GM12864 (cell line): Measurements from ENCODE around the gene CSNK1E.
A peak's percentile ranks its signal among the peaks of the same experiment; 100 is the strongest.

ENCODE experiments used
- DNase-seq: peaks from one replicate; pipeline ENCODE4 v3.0.0-alpha.2; 2011; ENCODE audit warnings: low read depth
- H3K4me3 ChIP-seq: 2 replicates; pipeline ENCODE4 v1.5.1; 2011; ENCODE audit warnings: mild to moderate bottlenecking, low read depth, low read length, control low read depth
- TF ChIP-seq, protein P1 (sequence below): IDR thresholded peaks from 2 replicates; pipeline ENCODE4 v1.5.1; 2011; ENCODE audit warnings: low read depth, mild to moderate bottlenecking, moderate library complexity, low read length, control low read depth, inconsistent platforms; ENCODE audit errors: missing control alignments

Gene CSNK1E

DNA sequence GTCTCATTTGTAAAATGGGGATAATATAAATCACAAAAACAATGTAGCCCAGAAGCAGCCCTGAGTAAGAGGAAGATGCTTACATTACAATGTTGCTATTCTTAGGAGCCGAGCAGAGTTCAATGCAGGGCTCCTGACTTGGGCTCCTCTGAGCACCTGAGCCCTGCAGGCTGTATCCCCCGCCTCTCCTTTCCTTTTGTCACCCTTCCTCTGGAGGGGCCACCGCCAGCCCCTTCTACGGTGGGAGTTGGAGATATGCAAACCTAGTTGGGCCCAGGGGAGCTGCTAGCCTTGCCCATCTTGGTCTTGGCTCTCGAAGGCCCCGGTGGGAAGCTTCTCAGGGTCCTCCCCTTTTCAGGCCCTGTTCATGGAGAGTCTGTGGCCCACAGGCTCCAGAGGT lies 8.4 kb upstream of the CSNK1E start:
- H3K4me3 ChIP-seq = no peak overlapping the region
- TF ChIP-seq, protein P1, sequence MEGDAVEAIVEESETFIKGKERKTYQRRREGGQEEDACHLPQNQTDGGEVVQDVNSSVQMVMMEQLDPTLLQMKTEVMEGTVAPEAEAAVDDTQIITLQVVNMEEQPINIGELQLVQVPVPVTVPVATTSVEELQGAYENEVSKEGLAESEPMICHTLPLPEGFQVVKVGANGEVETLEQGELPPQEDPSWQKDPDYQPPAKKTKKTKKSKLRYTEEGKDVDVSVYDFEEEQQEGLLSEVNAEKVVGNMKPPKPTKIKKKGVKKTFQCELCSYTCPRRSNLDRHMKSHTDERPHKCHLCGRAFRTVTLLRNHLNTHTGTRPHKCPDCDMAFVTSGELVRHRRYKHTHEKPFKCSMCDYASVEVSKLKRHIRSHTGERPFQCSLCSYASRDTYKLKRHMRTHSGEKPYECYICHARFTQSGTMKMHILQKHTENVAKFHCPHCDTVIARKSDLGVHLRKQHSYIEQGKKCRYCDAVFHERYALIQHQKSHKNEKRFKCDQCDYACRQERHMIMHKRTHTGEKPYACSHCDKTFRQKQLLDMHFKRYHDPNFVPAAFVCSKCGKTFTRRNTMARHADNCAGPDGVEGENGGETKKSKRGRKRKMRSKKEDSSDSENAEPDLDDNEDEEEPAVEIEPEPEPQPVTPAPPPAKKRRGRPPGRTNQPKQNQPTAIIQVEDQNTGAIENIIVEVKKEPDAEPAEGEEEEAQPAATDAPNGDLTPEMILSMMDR = no peak
- no peak for DNase-seq

DNA sequence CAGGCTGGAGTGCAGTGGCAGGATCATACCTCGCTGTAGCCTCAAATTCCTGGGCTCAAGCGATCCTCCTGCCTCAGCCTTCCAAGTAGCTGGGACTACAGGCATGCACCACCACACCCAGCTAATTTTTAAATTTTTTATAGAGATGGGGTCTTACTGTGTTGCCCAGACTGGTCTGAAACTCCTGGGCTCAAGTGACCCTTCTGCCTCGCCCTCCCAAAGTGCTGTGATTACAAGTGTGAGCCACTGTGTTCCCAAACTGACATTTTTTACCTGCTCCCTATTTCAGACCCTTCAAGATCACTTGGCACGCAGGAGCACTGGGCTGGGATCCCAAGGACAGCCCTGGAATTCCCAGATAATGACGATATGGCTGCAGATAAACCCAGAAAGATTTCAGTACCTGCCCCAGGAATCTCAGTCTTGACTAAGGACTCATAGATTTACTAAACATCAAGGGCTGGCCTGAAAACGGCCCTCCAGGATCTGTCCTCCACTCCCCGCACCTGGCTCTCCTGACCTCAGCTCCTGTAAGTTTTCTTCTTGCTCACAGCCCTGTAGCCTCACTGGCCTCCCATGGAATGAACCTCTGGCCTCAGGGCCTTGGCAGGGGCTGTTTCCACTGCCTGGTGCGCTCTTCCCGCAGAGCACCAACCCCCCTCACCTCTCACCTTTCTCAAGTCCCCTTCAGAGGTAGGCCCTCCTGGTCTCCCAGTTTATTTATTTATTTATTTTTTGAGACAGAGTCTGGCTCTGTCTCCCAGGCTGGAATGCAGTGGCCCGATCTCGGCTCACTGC lies 3.6 kb upstream of the CSNK1E start:
- TF ChIP-seq, protein P1 = no peak
- H3K4me3 ChIP-seq = no peak overlapping the region
- DNase-seq = no peak

DNA sequence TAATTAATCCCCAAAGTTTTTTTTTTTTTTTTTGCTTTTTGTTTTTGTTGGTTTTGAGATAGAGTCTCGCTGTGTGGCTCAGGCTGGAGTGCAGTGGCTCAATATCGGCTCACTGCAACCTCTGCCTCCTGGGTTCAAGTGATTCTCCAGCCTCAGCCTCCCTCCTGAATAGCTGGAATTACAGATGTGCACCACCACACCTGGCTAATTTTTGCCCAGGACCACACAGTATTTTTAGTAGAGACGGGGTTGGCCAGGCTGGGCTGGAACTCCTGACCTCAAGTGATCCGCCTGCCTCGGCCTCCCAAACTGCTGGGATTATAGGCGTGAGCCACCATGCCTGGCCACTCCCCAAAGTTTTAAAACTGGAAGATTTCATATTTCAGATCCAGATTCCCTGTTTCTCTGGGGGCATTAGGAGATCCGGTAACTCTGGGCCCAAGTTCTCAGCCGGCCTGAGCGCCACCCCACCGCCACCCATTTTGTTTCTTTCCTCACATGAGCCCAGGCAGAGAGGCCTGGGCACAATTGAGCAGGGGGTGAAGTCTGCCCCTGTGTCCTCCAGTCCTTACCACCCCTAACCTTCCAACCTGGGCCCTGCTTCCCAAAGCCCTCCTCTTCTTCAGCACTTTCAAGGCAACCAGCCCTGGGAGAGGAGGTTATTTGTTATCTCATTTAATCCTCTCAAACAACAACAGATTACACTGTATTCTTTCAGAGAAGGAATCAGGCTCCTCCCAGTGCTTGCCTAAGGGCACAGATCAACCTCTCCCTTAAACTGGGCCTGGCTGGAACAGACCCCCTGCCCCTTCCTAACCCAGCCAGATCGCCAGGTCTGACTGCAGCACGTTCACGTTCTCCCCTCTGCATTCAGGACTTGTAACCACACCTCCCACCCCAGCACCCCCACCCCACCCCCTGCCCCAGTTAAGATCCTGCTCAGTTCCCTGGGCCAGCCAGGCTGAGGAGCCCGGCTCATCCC lies 1.9 kb upstream of the CSNK1E start:
- DNase-seq = no peak
- no peak overlapping the region for H3K4me3 ChIP-seq
- TF ChIP-seq, protein P1 = no peak

DNA sequence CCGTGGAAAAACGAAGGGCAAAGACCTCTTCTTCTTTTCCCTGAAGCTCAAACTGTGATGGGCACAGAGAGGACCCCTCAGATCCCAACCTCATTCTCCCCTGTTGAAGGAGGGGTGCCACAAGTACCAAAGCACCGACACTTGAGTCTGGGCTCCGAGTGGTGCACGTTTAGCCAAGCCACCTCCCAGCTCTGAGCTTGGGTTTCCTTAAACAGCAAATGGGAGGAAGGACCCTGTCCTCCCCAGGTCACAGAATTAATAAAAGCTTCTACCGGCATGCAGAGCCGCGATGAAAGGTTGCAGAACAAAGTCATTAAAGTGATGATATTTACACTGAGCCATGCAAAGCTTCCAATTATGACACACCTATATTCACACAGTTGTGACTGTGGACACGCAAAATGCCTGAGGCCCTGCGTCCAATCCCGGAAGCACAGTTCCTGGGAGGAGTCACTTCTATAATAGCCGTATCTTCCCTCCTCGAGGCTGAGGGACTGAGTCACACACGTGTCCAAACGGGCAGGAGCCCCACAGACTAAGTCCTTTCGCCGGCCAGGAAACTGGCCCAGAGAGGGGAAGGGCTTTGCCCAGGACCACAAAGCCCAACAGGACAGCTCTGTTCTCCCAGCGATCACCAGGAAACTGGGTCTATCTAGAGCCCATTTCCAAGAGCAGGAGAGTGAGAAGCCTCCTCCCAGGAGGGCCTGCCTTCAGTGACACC lies 922 bp upstream of the CSNK1E start:
- TF ChIP-seq, protein P1 = no peak
- peak overlapping the region; percentile 68 for H3K4me3 ChIP-seq
- DNase-seq = no peak

DNA sequence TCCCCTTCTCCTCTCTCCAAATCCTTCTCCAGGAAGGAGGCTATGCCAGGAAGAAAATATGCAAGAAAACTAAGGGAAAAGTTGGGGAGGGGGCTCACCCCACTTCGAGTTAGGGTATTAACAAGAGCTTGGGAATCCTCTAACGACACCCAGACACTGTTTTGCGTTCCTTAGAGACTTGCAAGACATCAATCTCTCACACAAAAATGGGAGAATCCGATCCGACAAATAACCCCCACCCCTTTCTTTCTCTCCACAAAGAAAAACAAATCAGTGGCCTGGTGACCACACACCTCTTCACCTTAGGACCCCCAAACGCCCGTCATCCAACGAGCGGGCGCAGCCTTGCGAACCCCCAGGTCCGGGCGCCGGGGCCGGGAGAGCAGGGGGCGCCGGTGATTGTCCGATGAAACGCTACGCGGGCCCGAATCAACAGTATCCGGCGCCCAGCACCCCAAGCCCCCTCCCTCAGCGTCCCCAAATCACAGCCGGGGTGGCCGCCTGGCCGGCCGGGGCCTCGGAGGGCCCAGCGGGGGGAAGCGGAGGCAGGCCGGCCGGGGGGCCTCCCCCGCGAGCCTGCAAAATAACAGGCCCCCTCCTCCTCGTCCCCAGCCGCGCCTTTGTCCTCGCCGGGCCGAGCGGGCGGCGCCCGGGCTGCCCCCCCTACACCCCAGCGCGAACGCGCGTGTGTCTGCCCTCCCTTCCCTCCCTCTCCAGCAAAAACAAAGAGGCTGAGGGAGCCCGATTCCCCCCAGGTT lies 690 bp downstream of the CSNK1E start:
- H3K4me3 ChIP-seq = peak overlapping the region; percentile 74
- DNase-seq = no peak
- TF ChIP-seq, protein P1 = no peak

DNA sequence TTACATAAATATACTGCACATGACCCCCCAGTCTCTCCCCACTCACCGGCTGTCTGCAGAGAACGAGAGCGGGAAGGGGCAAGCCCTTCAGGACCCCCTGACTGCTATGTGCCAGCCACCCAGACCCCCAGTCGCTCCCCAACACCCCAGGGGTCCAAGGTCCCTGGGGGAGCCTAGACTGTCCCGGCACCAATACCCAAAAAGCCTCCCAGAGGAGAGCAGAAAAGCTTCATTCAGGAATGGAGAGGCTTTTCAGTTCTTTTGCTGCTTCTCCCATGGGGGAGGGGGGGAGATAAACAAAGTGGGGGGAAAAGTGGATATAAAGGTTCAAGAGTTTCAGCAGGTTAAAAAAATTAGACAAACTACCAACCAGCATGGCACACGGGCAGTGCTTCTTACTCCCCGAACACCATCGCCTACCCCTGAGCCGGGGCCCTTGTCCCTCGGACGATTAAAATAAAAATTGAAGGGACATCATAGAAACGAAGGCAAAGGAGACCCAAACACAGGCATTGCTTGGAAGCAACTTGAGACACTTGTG lies 1.3 kb downstream of the CSNK1E start:
- H3K4me3 ChIP-seq = peak overlapping the region; percentile 74
- no peak for DNase-seq
- TF ChIP-seq, protein P1 = no peak
